LNCaP clone FGC (cell line): ENCODE measurements around the gene RABGAP1L.
A peak's percentile ranks its signal among the peaks of the same experiment; 100 is the strongest.

Source experiments
- DNase-seq: peaks from one replicate; pipeline ENCODE4 v3.0.0-alpha.2; 2011; ENCODE audit warnings: low read depth
- H3K4me3 ChIP-seq: 2 replicates; pipeline ENCODE4 v1.5.1; 2011; ENCODE audit warnings: mild to moderate bottlenecking, low read depth, low read length, control low read depth
- CTCF ChIP-seq: IDR thresholded peaks from 2 replicates; pipeline ENCODE4 v1.5.1; 2012; ENCODE audit warnings: mild to moderate bottlenecking; ENCODE audit not compliant: control insufficient read depth, insufficient read depth; ENCODE audit errors: extremely low read depth

Gene RABGAP1L

GRCh38 chr1:174189428-174190062 is 30.2 kb downstream of the RABGAP1L start:
- DNase-seq, result no peak
- H3K4me3 ChIP-seq, result no peak overlapping the region
- TF ChIP-seq CTCF, result no peak

GRCh38 chr1:174190691-174191199 is 31.4 kb downstream of the RABGAP1L start:
- no peak for DNase-seq
- no peak for TF ChIP-seq CTCF

DNA sequence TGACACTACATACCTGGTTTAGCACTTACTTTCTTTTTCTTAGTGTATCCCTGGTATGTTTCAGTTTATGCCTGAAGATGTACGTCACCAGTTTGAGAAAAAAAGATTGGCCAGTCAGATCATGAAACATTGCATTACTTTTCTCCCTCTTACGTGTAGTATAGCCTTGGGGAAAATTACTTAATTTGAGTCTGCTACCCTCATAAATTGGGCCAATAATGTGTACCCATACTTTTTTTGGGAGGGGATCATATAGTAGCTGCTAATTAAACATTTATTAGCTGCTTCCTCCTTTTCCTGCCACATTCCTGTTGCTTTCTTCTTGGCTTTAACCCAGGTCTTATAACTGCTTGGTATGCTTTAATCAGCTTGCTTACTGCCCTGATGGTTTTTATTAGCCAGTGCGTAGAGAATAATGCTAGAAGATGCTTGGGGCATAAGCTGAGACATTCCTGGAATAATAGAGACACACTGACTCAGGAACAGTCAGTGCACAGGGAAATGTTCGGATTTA is 32.1 kb downstream of the RABGAP1L start:
- TF ChIP-seq CTCF, result no peak
- DNase-seq, result peak; percentile 13
- no peak overlapping the region for H3K4me3 ChIP-seq

More at GRCh38 chr1:174190691-174191199, 31.4 kb downstream of the RABGAP1L start:
- H3K4me3 ChIP-seq, result no peak overlapping the region

DNA sequence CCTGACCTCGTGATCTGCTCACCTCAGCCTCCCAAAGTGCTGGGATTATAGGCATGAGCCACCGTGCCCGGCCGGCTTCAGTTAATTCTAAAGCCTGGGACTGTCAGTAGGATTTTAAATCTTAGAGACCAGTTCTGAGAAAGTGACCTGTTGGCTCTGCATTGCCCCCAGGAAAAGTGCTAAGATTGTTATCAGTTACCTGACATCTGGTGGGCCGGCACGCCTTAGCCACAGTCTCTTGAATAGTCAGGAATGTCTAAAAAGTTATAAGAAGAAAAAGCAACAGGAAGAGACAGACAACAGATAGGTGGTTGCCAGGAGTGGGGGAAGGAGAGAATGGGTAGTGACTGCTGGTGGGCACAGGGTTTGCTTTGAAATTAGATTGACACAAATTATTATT is 35.1 kb downstream of the RABGAP1L start:
- no peak for TF ChIP-seq CTCF
- no peak overlapping the region for H3K4me3 ChIP-seq
- no peak for DNase-seq

GRCh38 chr1:174197088-174197487 is 37.8 kb downstream of the RABGAP1L start:
- DNase-seq, result no peak
- H3K4me3 ChIP-seq, result no peak overlapping the region
- TF ChIP-seq CTCF, result no peak

DNA sequence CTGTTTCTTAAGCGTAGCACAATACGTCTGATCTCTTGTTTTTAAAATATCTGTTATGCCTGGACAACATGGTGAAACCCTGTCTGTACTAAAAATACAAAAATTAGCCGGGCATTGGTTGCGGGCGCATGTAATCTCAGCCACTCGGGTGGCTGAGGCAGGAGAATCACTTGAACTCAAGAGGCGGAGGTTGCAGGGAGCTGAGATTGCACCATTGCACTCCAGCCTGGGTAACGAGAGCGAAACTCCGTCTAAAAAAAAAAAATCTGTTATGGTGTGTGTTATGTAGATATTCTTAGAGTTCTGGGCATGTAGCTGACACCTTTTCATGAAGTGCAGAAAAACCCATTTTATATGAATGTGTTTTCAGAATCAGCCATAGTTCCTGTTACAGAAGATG is 38.2 kb downstream of the RABGAP1L start:
- no peak for TF ChIP-seq CTCF
- no peak for DNase-seq

GRCh38 chr1:174198202-174198601 is 38.9 kb downstream of the RABGAP1L start:
- TF ChIP-seq CTCF, result no peak
- DNase-seq, result no peak
- H3K4me3 ChIP-seq, result no peak overlapping the region

More for the DNA sequence above, 38.2 kb downstream of the RABGAP1L start:
- H3K4me3 ChIP-seq, result no peak overlapping the region
